NT2/D1 (cell line): ENCODE data around the gene PGAM1.

Experiments used
- DNase-seq: peaks from one replicate; pipeline ENCODE4 v3.0.0-alpha.2; 2011; ENCODE audit warnings: low read depth, low spot score
- H3K27me3 ChIP-seq: 2 replicates; pipeline ENCODE4 v1.6.0; 2011; ENCODE audit warnings: mild to moderate bottlenecking; ENCODE audit not compliant: insufficient read length, insufficient read depth
- H3K36me3 ChIP-seq: 2 replicates; pipeline ENCODE4 v1.6.1; 2011; ENCODE audit warnings: mild to moderate bottlenecking, low read length, mixed read lengths; ENCODE audit not compliant: insufficient read depth, insufficient read length
- H3K4me1 ChIP-seq: 2 replicates; pipeline ENCODE4 v1.5.1; 2011; ENCODE audit not compliant: insufficient read depth, insufficient read length
- H3K4me3 ChIP-seq: 2 replicates; pipeline ENCODE4 v1.5.1; 2011; ENCODE audit warnings: low read depth; ENCODE audit not compliant: insufficient read length
- H3K9ac ChIP-seq: 2 replicates; pipeline ENCODE4 v1.6.0; 2011; ENCODE audit warnings: low read depth; ENCODE audit not compliant: insufficient read length
- H3K9me3 ChIP-seq: 2 replicates; pipeline ENCODE4 v1.5.1; 2011; ENCODE audit warnings: mild to moderate bottlenecking, low read length; ENCODE audit not compliant: insufficient read depth
- SUZ12 ChIP-seq: IDR thresholded peaks from 2 replicates; pipeline ENCODE4 v1.6.1; 2011; ENCODE audit not compliant: insufficient read length, insufficient read depth; ENCODE audit errors: extremely low read depth
- YY1 ChIP-seq: IDR thresholded peaks from 2 replicates; pipeline ENCODE4 v1.6.1; 2011; ENCODE audit not compliant: insufficient read length, insufficient read depth
- ZNF274 ChIP-seq: IDR thresholded peaks from 2 replicates; pipeline ENCODE4 v1.6.1; 2011; ENCODE audit warnings: mild to moderate bottlenecking, low read depth, low read length

The PGAM1 gene

DNA sequence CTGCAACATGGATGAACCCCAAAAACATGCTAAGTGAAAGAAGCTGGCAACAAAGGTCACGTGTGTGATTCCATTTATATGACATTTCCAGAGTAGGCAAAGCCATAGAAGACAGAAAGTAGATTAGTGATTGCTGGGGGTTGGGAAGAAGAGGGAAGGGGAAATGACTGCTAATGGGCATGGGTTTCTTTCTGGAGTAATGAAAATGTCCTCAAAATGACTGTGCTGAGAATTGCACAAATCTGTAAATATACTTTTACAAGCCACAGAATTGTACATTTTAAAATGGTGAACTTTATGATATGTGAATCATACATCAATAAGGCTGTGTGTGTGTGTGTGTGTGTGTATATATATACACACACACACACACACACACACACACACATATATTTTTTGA lies 56.4 kb downstream of the PGAM1 start:
- DNase-seq, result no peak
- TF ChIP-seq ZNF274 (no peak), SUZ12 (no peak), YY1 (no peak)
- Histone ChIP-seq H3K27me3 (no peaks in the 10 kb centered on the region), H3K9ac (no peak overlapping the region), H3K4me3 (no peak overlapping the region), H3K36me3 (peaks cover 50% of the 10 kb centered on the region), H3K4me1 (no peaks in the 10 kb centered on the region), H3K9me3 (no peaks in the 10 kb centered on the region)
